ENCODE measurements around the gene SLC30A2. TPM values are rescaled to one million over a fixed set of nuclear protein-coding genes. Genes with fewer than 3 reads are reported as not detected.
"Not testable (repeated sequence)": the region's sequence is repeated elsewhere in the genome, so short reads cannot be mapped to it uniquely, and the experiment has no call there.

SLC30A2 gene
- total RNA-seq, result not detected in 2 replicates
- long read RNA-seq, result 0 reads

- Mint-ChIP-seq H3K4me3 (ENCODE audit: unreplicated experiment) (no peak within 1 kb of the TSS), H3K27me3 (ENCODE audit: unreplicated experiment) (peaks cover 70% of the 10 kb centered on the region)
- DNase-seq (ENCODE audit: extremely low spot score, unreplicated experiment), result no peak
These were observed at the start of gene SLC30A2 for GRCh38 chr1:26045722-26046245. Gene SLC30A2, minus strand, starts transcription at chr1:26046118. Its CDS starts 222 bp downstream, at chr1:26045896.

GRCh38 chr1:26094677-26095383, 48.9 kb upstream of the SLC30A2 start:
- Mint-ChIP-seq H3K4me1 (ENCODE audit: unreplicated experiment) (peaks cover 9% of the 10 kb centered on the region), H3K27me3 (ENCODE audit: unreplicated experiment) (peaks cover 30% of the 10 kb centered on the region), H3K9me3 (ENCODE audit: unreplicated experiment) (no peaks in the 10 kb centered on the region), H3K4me3 (ENCODE audit: unreplicated experiment) (no peak overlapping the region), H3K27ac (ENCODE audit: unreplicated experiment) (no peak overlapping the region), H3K36me3 (ENCODE audit: unreplicated experiment) (no peaks in the 10 kb centered on the region)
- no peak for DNase-seq (ENCODE audit: extremely low spot score, unreplicated experiment)
- TF ChIP-seq CTCF (IDR thresholded peaks at IDR 0.05), result peak; percentile 22

More at GRCh38 chr1:26045722-26046245, at the start of gene SLC30A2:
- Mint-ChIP-seq H3K27ac (ENCODE audit: unreplicated experiment) (no peak within 1 kb of the TSS), H3K9me3 (ENCODE audit: unreplicated experiment) (no peaks in the 10 kb centered on the region), H3K4me1 (ENCODE audit: unreplicated experiment) (peaks cover 4% of the 10 kb centered on the region), H3K36me3 (ENCODE audit: unreplicated experiment) (no peaks in the 10 kb centered on the region)
- no peak for TF ChIP-seq CTCF (IDR thresholded peaks at IDR 0.05)

- Mint-ChIP-seq H3K4me3 (ENCODE audit: unreplicated experiment) (no peak overlapping the region), H3K9me3 (ENCODE audit: unreplicated experiment) (no peaks in the 10 kb centered on the region), H3K27me3 (ENCODE audit: unreplicated experiment) (peaks cover 30% of the 10 kb centered on the region), H3K4me1 (ENCODE audit: unreplicated experiment) (peaks cover 9% of the 10 kb centered on the region), H3K27ac (ENCODE audit: unreplicated experiment) (no peak overlapping the region), H3K36me3 (ENCODE audit: unreplicated experiment) (no peaks in the 10 kb centered on the region)
- no peak for DNase-seq (ENCODE audit: extremely low spot score, unreplicated experiment)
- no peak for TF ChIP-seq CTCF (IDR thresholded peaks at IDR 0.05)
These were observed 48.3 kb upstream of the SLC30A2 start for GRCh38 chr1:26094076-26094669.

- not testable (repeated sequence) for H3K9me3 Mint-ChIP-seq (ENCODE audit: unreplicated experiment); H3K27ac Mint-ChIP-seq (ENCODE audit: unreplicated experiment); H3K4me3 Mint-ChIP-seq (ENCODE audit: unreplicated experiment); DNase-seq (ENCODE audit: extremely low spot score, unreplicated experiment); H3K36me3 Mint-ChIP-seq (ENCODE audit: unreplicated experiment); H3K4me1 Mint-ChIP-seq (ENCODE audit: unreplicated experiment)
- H3K27me3 Mint-ChIP-seq (ENCODE audit: unreplicated experiment), result peaks cover 30% of the 10 kb centered on the region
These were observed 47.7 kb upstream of the SLC30A2 start for GRCh38 chr1:26093569-26093968.

- Mint-ChIP-seq H3K4me3 (ENCODE audit: unreplicated experiment) (no peak overlapping the region), H3K27ac (ENCODE audit: unreplicated experiment) (no peak overlapping the region), H3K27me3 (ENCODE audit: unreplicated experiment) (peaks cover 30% of the 10 kb centered on the region), H3K4me1 (ENCODE audit: unreplicated experiment) (peaks cover 6% of the 10 kb centered on the region), H3K9me3 (ENCODE audit: unreplicated experiment) (no peaks in the 10 kb centered on the region), H3K36me3 (ENCODE audit: unreplicated experiment) (no peaks in the 10 kb centered on the region)
- no peak for DNase-seq (ENCODE audit: extremely low spot score, unreplicated experiment)
- no peak for TF ChIP-seq CTCF (IDR thresholded peaks at IDR 0.05)
These were observed 46.5 kb upstream of the SLC30A2 start for GRCh38 chr1:26092422-26092821.

Data from osteocyte (in vitro differentiated cells).